Endothelial cell of umbilical vein (primary cell): Measurements from ENCODE around the gene MASTL. TPM values are rescaled to one million over a fixed set of nuclear protein-coding genes. Genes with fewer than 3 reads are reported as not detected.

Source experiments
- Bru-seq: library from RNA; stranded (reverse); fragments of 400-500 nt; gene quantifications from one replicate; lab custom pipeline; 2021; lab: Mats Ljungman, UMichigan
- BruChase-seq, 2 experiments: library from RNA; stranded (reverse); fragments of 400-500 nt; gene quantifications; one replicate each; lab custom pipeline; 2021; lab: Mats Ljungman, UMichigan
- BruUV-seq: library from RNA; stranded (reverse); fragments of 400-500 nt; replicated peaks from 2 replicates; lab custom pipeline; 2021; lab: Mats Ljungman, UMichigan
- CTCF ChIA-PET: fragments of 300-600, 350-600 bp; sonication (Branson Sonifier 250); formaldehyde crosslinking; loops from one replicate; lab custom pipeline; 2021; ENCODE audit warnings: antibody characterized with exemption, inconsistent platforms; lab: Charles Lee
- POLR2A ChIA-PET: fragments of 300-600, 350-600 bp; sonication (Branson Sonifier 250); formaldehyde crosslinking; loops from one replicate; lab custom pipeline; 2021; ENCODE audit warnings: antibody characterized with exemption, inconsistent platforms; lab: Charles Lee
- DNase-seq: peaks from one replicate; pipeline ENCODE4 v3.0.0-alpha.2; 2011; ENCODE audit warnings: low read depth, low spot score
- FAIRE-seq: peaks from 2 replicates; lab custom pipeline; 2011; peaks lifted over from hg19 to GRCh38; lab: Jason Lieb, UNC
- H2AFZ ChIP-seq: 2 replicates; pipeline ENCODE4 v1.6.0; 2012; ENCODE audit warnings: low read depth, low read length, control low read depth, inconsistent platforms
- H3K27ac ChIP-seq: 2 replicates; pipeline ENCODE4 v1.5.1; 2011; ENCODE audit warnings: low read depth, mild to moderate bottlenecking, control low read depth, low read length, moderate library complexity; ENCODE audit not compliant: insufficient read depth
- H3K27me3 ChIP-seq, 2 experiments: 2 replicates each; pipeline versions ENCODE4 v1.6.0 to v1.6.1; 2011; ENCODE audit warnings: low read length in 2 of 2, mixed read lengths in 1 of 2; ENCODE audit not compliant: control insufficient read depth in 2 of 2, insufficient read depth in 2 of 2
- H3K36me3 ChIP-seq, 2 experiments: 2 replicates in 1 of 2; 3 replicates in 1 of 2; pipeline ENCODE4 v1.5.1; 2011; ENCODE audit warnings: low read length in 2 of 2, mild to moderate bottlenecking in 1 of 2, moderate library complexity in 1 of 2; ENCODE audit not compliant: control insufficient read depth in 2 of 2, insufficient read depth in 2 of 2; ENCODE audit errors: extremely low read depth in 1 of 2
- H3K4me1 ChIP-seq: 3 replicates; pipeline ENCODE4 v1.5.1; 2011; ENCODE audit warnings: mild to moderate bottlenecking, low read length; ENCODE audit not compliant: control insufficient read depth, insufficient read depth; ENCODE audit errors: extremely low read depth
- H3K4me2 ChIP-seq: 2 replicates; pipeline ENCODE4 v1.6.1; 2011; ENCODE audit warnings: low read length, control low read depth, mixed read lengths; ENCODE audit not compliant: insufficient read depth
- H3K4me3 ChIP-seq, 3 experiments: fragments of 200-600 bp in 1 of 3; sonication (generic), shearing (Covaris generic) in 1 of 3; replicated peaks in 1 of 3; 2 replicates each; pipeline ENCODE4 v1.5.1; 2011 to 2016; ENCODE audit warnings: control low read depth in 3 of 3, low read length in 3 of 3, mild to moderate bottlenecking in 2 of 3, inconsistent platforms in 1 of 3, low read depth in 1 of 3, moderate library complexity in 1 of 3; ENCODE audit not compliant: insufficient read depth in 1 of 3
- H3K79me2 ChIP-seq: 2 replicates; pipeline ENCODE4 v1.6.0; 2012; ENCODE audit warnings: low read length, inconsistent platforms; ENCODE audit not compliant: control insufficient read depth, insufficient read depth
- H3K9ac ChIP-seq: replicated peaks from 2 replicates; pipeline ENCODE3; 2011; ENCODE audit warnings: low read length, control low read depth; ENCODE audit not compliant: insufficient read depth; ENCODE audit errors: extremely low read depth
- H3K9me1 ChIP-seq: replicated peaks from 3 replicates; pipeline ENCODE4 v1.6.0; 2011; ENCODE audit warnings: mild to moderate bottlenecking, low read length; ENCODE audit not compliant: control insufficient read depth, insufficient read depth; ENCODE audit errors: extremely low read depth
- H3K9me3 ChIP-seq: replicated peaks from 2 replicates; pipeline ENCODE4 v1.5.1; 2012; ENCODE audit warnings: low read length, inconsistent platforms; ENCODE audit not compliant: control insufficient read depth, insufficient read depth
- H4K20me1 ChIP-seq: replicated peaks from 2 replicates; pipeline ENCODE3; 2011; ENCODE audit warnings: mild to moderate bottlenecking, low read length; ENCODE audit not compliant: control insufficient read depth, insufficient read depth; ENCODE audit errors: extremely low read depth
- CTCF ChIP-seq, 2 donors: IDR thresholded peaks; 1 replicate in 1 of 2; 2 replicates in 1 of 2; pipeline ENCODE4 v1.5.1; 2011; ENCODE audit warnings: low read length in 2 of 2, mild to moderate bottlenecking in 2 of 2, moderate library complexity in 2 of 2, control low read depth in 1 of 2, inconsistent platforms in 1 of 2, low read depth in 1 of 2; ENCODE audit not compliant: insufficient read depth in 1 of 2; ENCODE audit errors: extremely low read depth in 1 of 2
- FOS ChIP-seq: IDR thresholded peaks from 2 replicates; pipeline ENCODE4 v1.6.1; 2011; ENCODE audit warnings: mild to moderate bottlenecking, low read length, moderate library complexity, borderline replicate concordance; ENCODE audit not compliant: insufficient read depth
- JUN ChIP-seq: IDR thresholded peaks from 2 replicates; pipeline ENCODE4 v1.6.1; 2011; ENCODE audit warnings: borderline replicate concordance, low read depth; ENCODE audit not compliant: insufficient read length, insufficient read depth
- POLR2A ChIP-seq: IDR thresholded peaks from 2 replicates; pipeline ENCODE4 v1.6.1; 2012; ENCODE audit warnings: low read depth, mild to moderate bottlenecking, control low read depth, low read length
- POLR2AphosphoS5 ChIP-seq: IDR thresholded peaks from 2 replicates; pipeline ENCODE4 v1.6.1; 2012; ENCODE audit warnings: low read depth, mild to moderate bottlenecking, control low read depth, low read length, moderate library complexity; ENCODE audit not compliant: insufficient read depth
- dilution Hi-C: fragments of 300-500 bp; cut with MboI; formaldehyde crosslinking; loops from one replicate; pipeline ENCODE4 v1.15.0; 2019; ENCODE audit warnings: low sequenced_read_pairs; ENCODE audit not compliant: extremely low pct_ligation_motif_present
- intact Hi-C: fragments of 100-400 bp; cut with micrococcal nuclease; formaldehyde crosslinking; loops from one replicate; pipeline ENCODE4 v1.10.0; 2022
- long read RNA-seq: library from polyadenylated mRNA; stranded (forward); transcript quantifications from one replicate; pipeline ENCODE4 v2.0.0, GENCODE V29; 2021
- polyA minus RNA-seq, 3 experiments: library from RNA; depleted of rRNA, polyadenylated mRNA; stranded (reverse); fragments of >200 nt; gene quantifications; 1 replicate in 1 of 3; 2 replicates in 2 of 3; pipeline ENCODE4 v1.2.3, GENCODE V29; 2011
- polyA plus RNA-seq, 4 experiments: library from polyadenylated mRNA; depleted of rRNA in 3 of 4; stranded (reverse) in 3 of 4; unstranded in 1 of 4; fragments of >200 nt; gene quantifications; 2 replicates each; pipeline versions ENCODE4 v1.2.1 to v1.2.3, GENCODE V29; 2011 to 2012; ENCODE audit warnings: missing spikeins in 1 of 4
- total RNA-seq: library from RNA; stranded (reverse); gene quantifications from 2 replicates; pipeline ENCODE4 v1.2.3, GENCODE V29; 2021

MASTL gene
- total RNA-seq (16.7 and 17.8 TPM in 2 replicates), polyA plus RNA-seq (4.0 and 5.4 TPM in 2 replicates), polyA minus RNA-seq (6.2 and 7.0 TPM in 2 replicates), Bru-seq, nascent RNA (percentile 79 among the genes with signal in this experiment), BruChase-seq, experiment 1, labeled RNA remaining after a 6-hour chase (percentile 70 among the genes with signal in this experiment), BruChase-seq, experiment 2, labeled RNA remaining after a 2-hour chase (percentile 77 among the genes with signal in this experiment)
- polyA plus RNA-seq (2011; cell fraction: cytosol; rRNA removed): 7.3 and 8.7 TPM in 2 replicates
- 9.1 and 12.8 TPM in 2 replicates for polyA plus RNA-seq (2011; cell fraction: nucleus; rRNA removed)
- polyA plus RNA-seq (2012): 7.2 and 12.0 TPM in 2 replicates
- 9.6 TPM for polyA minus RNA-seq (2011; cell fraction: cytosol; rRNA and poly(A)+ RNA removed)
- 5.4 and 7.9 TPM in 2 replicates for polyA minus RNA-seq (2011; cell fraction: nucleus; rRNA and poly(A)+ RNA removed)
- long read RNA-seq, transcript MASTL-203 (12 exons, 3,623 nt): major isoform, 16 of 44 reads
- long read RNA-seq, transcript MASTL-202 (12 exons, 3,080 nt): minor isoform, 13 of 44 reads
- long read RNA-seq, partial matches to known transcripts: 8 of 44 reads
- long read RNA-seq, other reads (novel, unspliced or antisense): 5 of 44 reads

DNA sequence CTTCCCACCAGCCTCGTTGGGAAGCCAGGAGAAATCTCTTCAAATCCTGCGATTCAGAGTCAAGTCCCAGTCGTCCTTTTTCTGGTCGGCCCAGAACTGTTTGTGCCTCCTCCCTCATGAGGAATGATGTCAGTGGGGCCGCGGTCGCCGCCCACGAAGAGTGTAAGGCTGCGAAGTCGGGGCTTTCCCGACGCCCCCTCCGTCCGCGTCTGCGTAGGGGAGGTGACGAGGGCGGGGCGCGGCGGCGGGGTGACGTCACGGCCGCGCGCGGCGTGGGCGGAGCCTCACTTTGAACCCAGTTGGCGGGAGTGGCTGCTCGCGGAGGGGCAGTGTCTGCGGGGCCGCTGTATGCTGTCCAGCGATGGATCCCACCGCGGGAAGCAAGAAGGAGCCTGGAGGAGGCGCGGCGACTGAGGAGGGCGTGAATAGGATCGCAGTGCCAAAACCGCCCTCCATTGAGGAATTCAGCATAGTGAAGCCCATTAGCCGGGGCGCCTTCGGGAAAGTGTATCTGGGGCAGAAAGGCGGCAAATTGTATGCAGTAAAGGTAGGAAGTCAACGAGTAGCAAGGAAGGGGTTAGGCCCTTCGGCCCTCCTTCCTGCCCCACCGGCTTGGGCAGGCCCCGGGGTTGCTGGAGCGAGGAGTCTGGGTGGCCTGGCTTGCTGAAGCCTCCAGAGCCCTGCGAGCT is at the start of gene MASTL:
TSS of gene MASTL (plus strand) at position 287 of the 689 bp plus-strand sequence. CDS start at position 362, 75 bp downstream.
- H3K9me1 ChIP-seq: no peaks in the 10 kb centered on the region
- no TSS peak for BruUV-seq
- H3K4me3 ChIP-seq: peak within 1 kb of the TSS; percentile 74 to 95 (median 75)
- intact Hi-C loops (loop anchor here (1.0 to 5.0 kb wide), 3 partner anchors 37 to 207 kb away; no protein-coding TSS in a partner anchor), dilution Hi-C loops (no loop called here)
- peaks cover 65% of the 10 kb centered on the region for H3K79me2 ChIP-seq
- H3K9ac ChIP-seq: peak within 1 kb of the TSS; percentile 98
- POLR2A ChIA-PET: no interaction called here
- peak within 1 kb of the TSS; percentile 93 for H2AFZ ChIP-seq
- no peaks in the 10 kb centered on the region for H3K27me3 ChIP-seq
- H3K9me3 ChIP-seq: no peaks in the 10 kb centered on the region
- peaks cover 0 to 2% of the 10 kb centered on the region in 2 experiments for H3K36me3 ChIP-seq
- CTCF ChIA-PET: interaction anchor here (1.6 to 2.0 kb wide), 2 partner anchors 37 to 69 kb away, joined by 3 to 9 read pairs (median 9); no protein-coding TSS in a partner anchor
- FAIRE-seq: peak; percentile 84
- peaks cover 13% of the 10 kb centered on the region for H3K4me1 ChIP-seq
- H4K20me1 ChIP-seq: peaks cover 2% of the 10 kb centered on the region
- peak; percentile 95 for DNase-seq
- peak within 1 kb of the TSS; percentile 92 for H3K27ac ChIP-seq
- TF ChIP-seq POLR2A: peak; percentile 58
- peak; percentile 36 for TF ChIP-seq JUN
- peak; percentile 82 for TF ChIP-seq POLR2AphosphoS5
- no peak for TF ChIP-seq FOS
- TF ChIP-seq CTCF (IDR thresholded peaks at IDR 0.05; ENCODE audit: extremely low read depth in 1 of 2, insufficient read depth in 1 of 2, low read depth in 1 of 2, low read length in 2 of 2): no peak
- H3K4me2 ChIP-seq: peak within 1 kb of the TSS; percentile 97
